GM23248 (cell line): ENCODE data around the gene FARP2.

Experiments used
- EZH2 ChIP-seq: fragments of 200-600 bp; sonication (generic); IDR thresholded peaks from 2 replicates; pipeline ENCODE4 v1.6.1; 2018; ENCODE audit warnings: antibody characterized with exemption, mild to moderate bottlenecking; ENCODE audit not compliant: insufficient read depth, poor library complexity, severe bottlenecking
- EZH2phosphoT487 ChIP-seq: fragments of 200-600 bp; sonication (generic); IDR thresholded peaks from 2 replicates; pipeline ENCODE4 v1.6.1; 2018; ENCODE audit warnings: antibody characterized with exemption, moderate library complexity, mild to moderate bottlenecking, low read depth; ENCODE audit not compliant: insufficient read depth

- TF ChIP-seq EZH2phosphoT487 (no peak), EZH2 (no peak)
Observed at GRCh38 chr2:241460631-241461030, 104.5 kb downstream of the FARP2 start.
